Endothelial cell of umbilical vein (primary cell): ENCODE results near the gene FAHD1.

Source experiments
- CTCF ChIP-seq, 2 donors: IDR thresholded peaks; 1 replicate in 1 of 2; 2 replicates in 1 of 2; pipeline ENCODE4 v1.5.1; 2011; ENCODE audit warnings: low read length in 2 of 2, mild to moderate bottlenecking in 2 of 2, moderate library complexity in 2 of 2, control low read depth in 1 of 2, inconsistent platforms in 1 of 2, low read depth in 1 of 2; ENCODE audit not compliant: insufficient read depth in 1 of 2; ENCODE audit errors: extremely low read depth in 1 of 2
- EZH2 ChIP-seq: IDR thresholded peaks from 2 replicates; pipeline ENCODE4 v1.6.1; 2012; ENCODE audit warnings: borderline replicate concordance, low read depth, mild to moderate bottlenecking, moderate library complexity, low read length, inconsistent platforms; ENCODE audit not compliant: severe bottlenecking
- FOS ChIP-seq: IDR thresholded peaks from 2 replicates; pipeline ENCODE4 v1.6.1; 2011; ENCODE audit warnings: mild to moderate bottlenecking, low read length, moderate library complexity, borderline replicate concordance; ENCODE audit not compliant: insufficient read depth
- GATA2 ChIP-seq: IDR thresholded peaks from 2 replicates; pipeline ENCODE4 v1.7.0; 2011; ENCODE audit warnings: low read depth, mild to moderate bottlenecking, moderate library complexity, mixed read lengths, low read length; ENCODE audit not compliant: insufficient read length, insufficient read depth
- JUN ChIP-seq: IDR thresholded peaks from 2 replicates; pipeline ENCODE4 v1.6.1; 2011; ENCODE audit warnings: borderline replicate concordance, low read depth; ENCODE audit not compliant: insufficient read length, insufficient read depth
- POLR2A ChIP-seq: IDR thresholded peaks from 2 replicates; pipeline ENCODE4 v1.6.1; 2012; ENCODE audit warnings: low read depth, mild to moderate bottlenecking, control low read depth, low read length
- POLR2AphosphoS5 ChIP-seq: IDR thresholded peaks from 2 replicates; pipeline ENCODE4 v1.6.1; 2012; ENCODE audit warnings: low read depth, mild to moderate bottlenecking, control low read depth, low read length, moderate library complexity; ENCODE audit not compliant: insufficient read depth

- TF ChIP-seq CTCF (IDR thresholded peaks at IDR 0.05; ENCODE audit: extremely low read depth in 1 of 2, insufficient read depth in 1 of 2, low read depth in 1 of 2, low read length in 2 of 2) (no peak), EZH2 (no peak), JUN (no peak), POLR2A (no peak), POLR2AphosphoS5 (no peak), GATA2 (no peak), FOS (no peak)
Observed at GRCh38 chr16:1787056-1787321, 40.0 kb upstream of the FAHD1 start.
